GM23338 (cell line): ENCODE data around the gene LRRC38.

Experiments
- CTCF ChIP-seq, 2 experiments: fragments of 200-600 bp in 1 of 2; sonication (generic) in 1 of 2; conservative IDR thresholded peaks; 2 replicates each; pipeline versions ENCODE4 v1.5.1 to v1.6.1; 2016 to 2017; ENCODE audit warnings: antibody characterized with exemption in 2 of 2, low read depth in 2 of 2, mild to moderate bottlenecking in 2 of 2, moderate library complexity in 1 of 2
- EZH2 ChIP-seq: fragments of 200-600 bp; sonication (generic); IDR thresholded peaks from one replicate; pipeline ENCODE4 v1.8.0; 2017; ENCODE audit warnings: antibody characterized with exemption, mild to moderate bottlenecking, low read depth; ENCODE audit not compliant: unreplicated experiment
- EZH2phosphoT487 ChIP-seq: fragments of 200-600 bp; sonication (generic); IDR thresholded peaks from one replicate; pipeline ENCODE4 v1.8.1; 2018; ENCODE audit warnings: antibody characterized with exemption; ENCODE audit not compliant: unreplicated experiment
- JUNB ChIP-seq: IDR thresholded peaks from one replicate; pipeline ENCODE4 v1.6.1; 2016; ENCODE audit warnings: antibody characterized with exemption; ENCODE audit not compliant: unreplicated experiment
- NANOG ChIP-seq: IDR thresholded peaks from 2 replicates; pipeline ENCODE4 v1.6.1; 2016; ENCODE audit warnings: antibody characterized with exemption, borderline replicate concordance
- POLR2AphosphoS5 ChIP-seq: IDR thresholded peaks from 2 replicates; pipeline ENCODE4 v1.6.1; 2016; ENCODE audit warnings: antibody characterized with exemption, low read depth
- TF ChIP-seq, protein P1 (sequence below): IDR thresholded peaks from one replicate; pipeline ENCODE4 v1.6.1; 2018; ENCODE audit warnings: antibody characterized with exemption; ENCODE audit not compliant: unreplicated experiment

DNA sequence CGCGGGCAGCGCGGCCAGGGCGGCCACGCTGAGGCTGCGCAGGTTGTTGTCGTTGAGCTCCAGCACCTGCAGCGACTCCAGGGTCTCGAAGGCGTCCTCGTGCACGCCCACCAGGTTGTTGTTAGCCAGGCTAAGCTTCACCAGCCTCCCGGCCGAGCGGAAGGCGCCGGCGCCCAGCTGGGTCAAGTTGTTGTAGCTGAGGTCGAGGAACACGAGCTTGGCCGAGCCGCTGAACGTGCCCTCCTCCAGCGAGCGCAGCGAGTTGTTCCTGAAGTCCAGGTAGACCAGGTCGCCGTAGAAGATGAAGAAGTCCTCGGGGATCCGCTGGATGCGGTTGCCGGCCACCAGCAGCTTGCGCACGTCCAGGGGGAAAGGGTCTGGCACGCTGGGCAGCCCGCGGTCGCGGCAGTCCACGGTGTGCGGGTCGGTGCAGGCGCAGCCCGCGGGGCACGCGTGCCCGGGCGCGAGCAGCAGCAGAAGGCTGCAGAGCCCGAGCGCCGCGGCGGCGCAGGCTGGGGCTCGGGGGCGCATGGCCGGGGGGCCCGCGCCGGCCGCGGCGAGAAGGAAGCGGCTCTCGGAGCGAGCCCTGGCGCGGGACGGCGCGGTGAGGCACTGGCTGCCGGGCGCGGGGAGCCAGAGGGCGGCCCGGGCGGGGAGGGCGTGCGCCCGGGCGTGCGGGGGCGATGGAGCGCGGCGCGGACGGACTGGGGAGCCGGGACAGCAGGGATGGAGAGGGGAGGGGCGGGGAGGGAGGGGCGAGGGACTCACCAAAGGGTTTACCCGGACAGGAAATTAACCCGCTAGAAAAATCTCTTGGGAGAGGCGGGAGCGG, 524 bp downstream of the LRRC38 start:
- TF ChIP-seq POLR2AphosphoS5 (no peak), CTCF (conservative IDR thresholded peaks at IDR 0.05; ENCODE audit: low read depth in 2 of 2) (no peak), EZH2 (peak; percentile 67), EZH2phosphoT487 (peak; percentile 83), JUNB (no peak), NANOG (no peak)
- TF ChIP-seq, protein P1, sequence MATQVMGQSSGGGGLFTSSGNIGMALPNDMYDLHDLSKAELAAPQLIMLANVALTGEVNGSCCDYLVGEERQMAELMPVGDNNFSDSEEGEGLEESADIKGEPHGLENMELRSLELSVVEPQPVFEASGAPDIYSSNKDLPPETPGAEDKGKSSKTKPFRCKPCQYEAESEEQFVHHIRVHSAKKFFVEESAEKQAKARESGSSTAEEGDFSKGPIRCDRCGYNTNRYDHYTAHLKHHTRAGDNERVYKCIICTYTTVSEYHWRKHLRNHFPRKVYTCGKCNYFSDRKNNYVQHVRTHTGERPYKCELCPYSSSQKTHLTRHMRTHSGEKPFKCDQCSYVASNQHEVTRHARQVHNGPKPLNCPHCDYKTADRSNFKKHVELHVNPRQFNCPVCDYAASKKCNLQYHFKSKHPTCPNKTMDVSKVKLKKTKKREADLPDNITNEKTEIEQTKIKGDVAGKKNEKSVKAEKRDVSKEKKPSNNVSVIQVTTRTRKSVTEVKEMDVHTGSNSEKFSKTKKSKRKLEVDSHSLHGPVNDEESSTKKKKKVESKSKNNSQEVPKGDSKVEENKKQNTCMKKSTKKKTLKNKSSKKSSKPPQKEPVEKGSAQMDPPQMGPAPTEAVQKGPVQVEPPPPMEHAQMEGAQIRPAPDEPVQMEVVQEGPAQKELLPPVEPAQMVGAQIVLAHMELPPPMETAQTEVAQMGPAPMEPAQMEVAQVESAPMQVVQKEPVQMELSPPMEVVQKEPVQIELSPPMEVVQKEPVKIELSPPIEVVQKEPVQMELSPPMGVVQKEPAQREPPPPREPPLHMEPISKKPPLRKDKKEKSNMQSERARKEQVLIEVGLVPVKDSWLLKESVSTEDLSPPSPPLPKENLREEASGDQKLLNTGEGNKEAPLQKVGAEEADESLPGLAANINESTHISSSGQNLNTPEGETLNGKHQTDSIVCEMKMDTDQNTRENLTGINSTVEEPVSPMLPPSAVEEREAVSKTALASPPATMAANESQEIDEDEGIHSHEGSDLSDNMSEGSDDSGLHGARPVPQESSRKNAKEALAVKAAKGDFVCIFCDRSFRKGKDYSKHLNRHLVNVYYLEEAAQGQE = no peak
